ENCODE results near the gene GYS1. TPM values are rescaled to one million over a fixed set of nuclear protein-coding genes. Genes with fewer than 3 reads are reported as not detected.
"Not testable (repeated sequence)": the region's sequence is repeated elsewhere in the genome, so short reads cannot be mapped to it uniquely, and the experiment has no call there.

The GYS1 gene
- total RNA-seq, 1 experiment from 2014 or later, result 59.6 TPM

GRCh38 chr19:49022116-49022515 lies 29.0 kb upstream of the GYS1 start:
- Mint-ChIP-seq H3K9me3 (ENCODE audit: low read depth, unreplicated experiment) (no peaks in the 10 kb centered on the region), H3K4me3 (ENCODE audit: low read depth, unreplicated experiment) (no peak overlapping the region), H3K27me3 (ENCODE audit: unreplicated experiment) (peaks cover 37% of the 10 kb centered on the region), H3K27ac (ENCODE audit: unreplicated experiment) (no peak overlapping the region), H3K4me1 (ENCODE audit: low read depth, unreplicated experiment) (peaks cover 30% of the 10 kb centered on the region), H3K36me3 (ENCODE audit: insufficient read depth, unreplicated experiment) (peaks cover 30% of the 10 kb centered on the region)
- no peak for DNase-seq
- CTCF ChIA-PET, result no interaction called here
- TF ChIP-seq, protein P1, sequence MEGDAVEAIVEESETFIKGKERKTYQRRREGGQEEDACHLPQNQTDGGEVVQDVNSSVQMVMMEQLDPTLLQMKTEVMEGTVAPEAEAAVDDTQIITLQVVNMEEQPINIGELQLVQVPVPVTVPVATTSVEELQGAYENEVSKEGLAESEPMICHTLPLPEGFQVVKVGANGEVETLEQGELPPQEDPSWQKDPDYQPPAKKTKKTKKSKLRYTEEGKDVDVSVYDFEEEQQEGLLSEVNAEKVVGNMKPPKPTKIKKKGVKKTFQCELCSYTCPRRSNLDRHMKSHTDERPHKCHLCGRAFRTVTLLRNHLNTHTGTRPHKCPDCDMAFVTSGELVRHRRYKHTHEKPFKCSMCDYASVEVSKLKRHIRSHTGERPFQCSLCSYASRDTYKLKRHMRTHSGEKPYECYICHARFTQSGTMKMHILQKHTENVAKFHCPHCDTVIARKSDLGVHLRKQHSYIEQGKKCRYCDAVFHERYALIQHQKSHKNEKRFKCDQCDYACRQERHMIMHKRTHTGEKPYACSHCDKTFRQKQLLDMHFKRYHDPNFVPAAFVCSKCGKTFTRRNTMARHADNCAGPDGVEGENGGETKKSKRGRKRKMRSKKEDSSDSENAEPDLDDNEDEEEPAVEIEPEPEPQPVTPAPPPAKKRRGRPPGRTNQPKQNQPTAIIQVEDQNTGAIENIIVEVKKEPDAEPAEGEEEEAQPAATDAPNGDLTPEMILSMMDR (IDR thresholded peaks at IDR 0.05; ENCODE audit: unreplicated experiment), result no peak
- BruUV-seq (replicated peaks), result no TSS peak
- intact Hi-C loops (cut with micrococcal nuclease; ENCODE audit: unreplicated experiment), result no loop called here

DNA sequence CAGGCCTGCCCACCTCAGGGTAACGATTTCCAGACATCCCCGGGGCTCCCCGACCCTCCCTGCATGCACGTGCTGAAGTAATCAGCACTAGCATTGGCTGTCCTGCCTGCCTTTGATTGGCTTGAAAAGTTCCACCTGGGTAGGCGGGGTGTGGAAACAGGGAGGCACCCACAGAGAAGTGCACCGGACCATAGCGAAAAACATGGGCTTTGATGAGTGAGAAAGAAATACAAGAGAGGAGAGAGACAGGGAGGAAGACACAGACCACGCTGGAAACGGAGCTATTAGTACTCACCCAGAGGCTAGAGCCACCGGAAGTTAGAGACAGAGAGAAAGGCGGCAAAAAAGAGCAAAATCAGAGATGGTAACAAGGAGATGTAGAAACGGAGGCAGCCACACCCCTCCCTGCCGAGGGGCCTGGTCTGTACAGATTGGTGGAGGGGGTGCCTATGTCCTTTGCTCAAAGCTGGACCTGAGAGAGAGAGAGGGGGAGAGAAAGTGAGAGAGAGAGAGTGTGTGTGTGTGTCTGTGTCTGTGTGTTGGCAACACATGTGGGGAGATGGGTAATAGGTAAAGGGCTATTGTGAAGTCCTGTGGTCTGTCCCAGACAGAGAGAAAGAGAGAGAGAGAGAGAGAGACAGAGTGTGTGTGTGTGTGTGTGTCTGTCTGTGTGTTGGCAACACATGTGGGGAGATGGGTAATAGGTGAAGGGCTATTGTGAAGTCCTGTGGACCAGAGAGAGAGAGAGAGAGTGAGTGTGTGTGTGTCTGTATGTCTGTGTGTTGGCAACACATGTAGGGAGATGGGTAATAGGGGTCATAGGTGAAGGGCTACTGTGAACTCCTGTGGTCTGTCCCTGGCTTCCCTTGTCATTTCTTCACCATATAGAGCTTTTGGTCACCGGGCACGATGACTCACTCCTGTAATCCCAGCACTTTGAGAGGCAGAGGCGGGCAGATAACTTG lies 28.1 kb upstream of the GYS1 start:
- H3K4me3 Mint-ChIP-seq (ENCODE audit: low read depth, unreplicated experiment), result no peak overlapping the region
- peaks cover 30% of the 10 kb centered on the region for H3K4me1 Mint-ChIP-seq (ENCODE audit: low read depth, unreplicated experiment)
- TF ChIP-seq, protein P1 (IDR thresholded peaks at IDR 0.05; ENCODE audit: unreplicated experiment), result no peak
- intact Hi-C loops (cut with micrococcal nuclease; ENCODE audit: unreplicated experiment), result no loop called here
- peaks cover 38% of the 10 kb centered on the region for H3K36me3 Mint-ChIP-seq (ENCODE audit: insufficient read depth, unreplicated experiment)
- BruUV-seq (replicated peaks), result no TSS peak
- DNase-seq, result no peak
- H3K27ac Mint-ChIP-seq (ENCODE audit: unreplicated experiment), result no peak overlapping the region
- CTCF ChIA-PET, result interaction anchor here (0.8 kb wide), 1 partner anchor 589 kb away, joined by 7 read pairs; no protein-coding TSS in a partner anchor
- H3K27me3 Mint-ChIP-seq (ENCODE audit: unreplicated experiment), result peaks cover 37% of the 10 kb centered on the region
- no peaks in the 10 kb centered on the region for H3K9me3 Mint-ChIP-seq (ENCODE audit: low read depth, unreplicated experiment)

DNA sequence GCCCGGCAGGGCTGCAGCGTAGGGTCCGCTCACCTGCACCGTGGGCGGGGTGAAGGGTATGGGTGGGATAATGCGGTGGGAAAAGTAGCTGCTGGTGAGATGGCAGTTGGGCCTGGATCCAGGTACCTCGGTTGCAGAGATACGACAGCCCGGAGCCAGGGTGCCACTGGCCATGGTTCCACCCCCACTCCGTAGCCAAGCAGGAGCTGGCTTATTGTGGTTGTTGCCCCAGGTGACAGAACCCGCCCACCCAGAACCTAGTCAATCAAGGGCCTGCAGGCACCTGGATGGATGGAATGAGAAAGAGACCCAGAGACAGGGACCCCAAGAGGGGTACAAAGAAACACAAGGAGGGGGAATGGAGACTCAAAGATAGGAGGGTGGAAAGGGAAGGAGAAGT lies 27.2 kb upstream of the GYS1 start:
- intact Hi-C loops (cut with micrococcal nuclease; ENCODE audit: unreplicated experiment), result no loop called here
- Mint-ChIP-seq H3K27me3 (ENCODE audit: unreplicated experiment) (peaks cover 28% of the 10 kb centered on the region), H3K27ac (ENCODE audit: unreplicated experiment) (no peak overlapping the region), H3K9me3 (ENCODE audit: low read depth, unreplicated experiment) (no peaks in the 10 kb centered on the region), H3K4me1 (ENCODE audit: low read depth, unreplicated experiment) (peaks cover 30% of the 10 kb centered on the region), H3K36me3 (ENCODE audit: insufficient read depth, unreplicated experiment) (peaks cover 46% of the 10 kb centered on the region), H3K4me3 (ENCODE audit: low read depth, unreplicated experiment) (peak overlapping the region; percentile 62)
- TF ChIP-seq, protein P1 (IDR thresholded peaks at IDR 0.05; ENCODE audit: unreplicated experiment), result no peak
- no peak for DNase-seq
- no TSS peak for BruUV-seq (replicated peaks)
- CTCF ChIA-PET, result interaction anchor here (1.7 kb wide), 1 partner anchor 36 kb away, joined by 7 read pairs; no protein-coding TSS in a partner anchor

GRCh38 chr19:49019242-49019932 lies 26.3 kb upstream of the GYS1 start:
- H3K36me3 Mint-ChIP-seq (ENCODE audit: insufficient read depth, unreplicated experiment), result peaks cover 55% of the 10 kb centered on the region
- H3K4me1 Mint-ChIP-seq (ENCODE audit: low read depth, unreplicated experiment), result peaks cover 30% of the 10 kb centered on the region
- H3K27me3 Mint-ChIP-seq (ENCODE audit: unreplicated experiment), result peaks cover 26% of the 10 kb centered on the region
- peak overlapping the region; percentile 6 for H3K27ac Mint-ChIP-seq (ENCODE audit: unreplicated experiment)
- H3K9me3 Mint-ChIP-seq (ENCODE audit: low read depth, unreplicated experiment), result no peaks in the 10 kb centered on the region
- no TSS peak for BruUV-seq (replicated peaks)
- DNase-seq, result peak; percentile 88
- H3K4me3 Mint-ChIP-seq (ENCODE audit: low read depth, unreplicated experiment), result peak overlapping the region; percentile 62
- CTCF ChIA-PET, result interaction anchor here (0.7 to 2.5 kb wide), 6 partner anchors 9 to 54 kb away, joined by 3 to 13 read pairs (median 8); partner anchors contain the start of genes CGB7, GYS1 and RUVBL2
- intact Hi-C loops (cut with micrococcal nuclease; ENCODE audit: unreplicated experiment), result no loop called here
- TF ChIP-seq, protein P1 (IDR thresholded peaks at IDR 0.05; ENCODE audit: unreplicated experiment), result peak; percentile 24

DNA sequence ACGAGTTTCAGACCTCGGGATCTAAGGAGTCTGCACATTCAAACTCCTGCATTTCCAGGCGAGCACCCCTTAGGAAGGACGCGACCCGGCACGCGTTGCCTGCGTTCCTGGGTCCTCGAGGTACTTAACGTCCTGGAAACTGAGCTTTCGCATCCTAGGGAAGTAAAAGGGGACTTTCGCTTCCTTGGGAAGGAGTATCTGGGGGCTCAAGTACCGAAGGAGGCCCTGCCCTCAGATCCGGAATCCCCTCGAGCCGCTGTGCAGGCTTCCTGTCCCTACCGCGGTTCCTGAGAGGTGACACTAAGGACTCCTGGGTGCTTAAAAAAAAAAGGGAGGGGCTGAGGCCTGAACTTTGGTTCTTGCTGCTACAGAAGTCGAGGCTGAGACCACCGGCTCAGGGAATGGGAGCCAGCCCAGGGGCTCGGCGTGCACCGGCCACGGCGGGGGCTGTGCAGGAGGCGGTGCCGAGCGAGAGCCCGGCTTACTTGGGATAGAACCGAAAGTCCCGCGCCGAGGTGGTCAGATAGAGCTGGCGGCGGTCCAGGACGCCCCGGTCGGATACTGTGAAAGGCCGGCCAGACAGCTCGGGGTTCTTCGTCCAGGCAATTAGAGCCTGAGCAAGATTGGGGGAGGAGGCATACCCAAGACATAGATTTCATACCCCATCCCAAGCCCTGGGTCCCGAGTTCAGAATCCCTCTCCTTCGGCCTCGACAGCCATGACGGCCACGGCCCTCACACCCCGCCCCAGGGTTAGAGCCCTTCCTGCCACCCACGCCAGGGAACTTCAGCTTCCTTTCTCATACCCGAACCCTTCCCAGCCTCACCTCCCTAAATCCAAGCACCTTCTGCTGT lies 25.5 kb upstream of the GYS1 start:
- peaks cover 63% of the 10 kb centered on the region for H3K36me3 Mint-ChIP-seq (ENCODE audit: insufficient read depth, unreplicated experiment)
- TSS peak; percentile 27 for BruUV-seq (replicated peaks)
- H3K9me3 Mint-ChIP-seq (ENCODE audit: low read depth, unreplicated experiment); DNase-seq; intact Hi-C loops (cut with micrococcal nuclease; ENCODE audit: unreplicated experiment): not testable (repeated sequence)
- H3K27me3 Mint-ChIP-seq (ENCODE audit: unreplicated experiment), result peaks cover 26% of the 10 kb centered on the region
- CTCF ChIA-PET, result interaction anchor here (0.6 to 2.5 kb wide), 7 partner anchors 19 to 55 kb away, joined by 3 to 13 read pairs (median 7); partner anchors contain the start of genes CGB7, GYS1 and RUVBL2
- peaks cover 30% of the 10 kb centered on the region for H3K4me1 Mint-ChIP-seq (ENCODE audit: low read depth, unreplicated experiment)
- H3K4me3 Mint-ChIP-seq (ENCODE audit: low read depth, unreplicated experiment), result peak overlapping the region; percentile 62
- peak overlapping the region; percentile 6 for H3K27ac Mint-ChIP-seq (ENCODE audit: unreplicated experiment)
